Cardiac muscle cell (in vitro differentiated cells and primary cell): ENCODE measurements around the gene SRD5A1. TPM values are rescaled to one million over a fixed set of nuclear protein-coding genes. Genes with fewer than 3 reads are reported as not detected.

ENCODE experiments used
- DNase-seq, 2 donors: peaks; one replicate each; pipeline versions ENCODE4 v3.0.0 to v3.0.0-alpha.2; 2010 to 2017; ENCODE audit warnings: low read depth in 1 of 2, low spot score in 1 of 2
- H3K27ac ChIP-seq: fragments of 200-600 bp; sonication (generic); 2 replicates; pipeline ENCODE4 v1.5.1; 2016
- H3K27me3 ChIP-seq: fragments of 200-600 bp; sonication (generic); 2 replicates; pipeline ENCODE4 v1.6.0; 2016; ENCODE audit warnings: control low read depth
- H3K36me3 ChIP-seq: fragments of 200-600 bp; sonication (generic); 2 replicates; pipeline ENCODE4 v1.5.1; 2016; ENCODE audit warnings: control low read depth
- H3K4me1 ChIP-seq: fragments of 200-600 bp; sonication (generic); 2 replicates; pipeline ENCODE4 v1.8.1; 2017; ENCODE audit warnings: low read depth, mild to moderate bottlenecking, mixed run types
- H3K4me3 ChIP-seq: fragments of 200-600 bp; sonication (generic); 2 replicates; pipeline ENCODE4 v1.5.1; 2016; ENCODE audit warnings: mild to moderate bottlenecking
- H3K9me3 ChIP-seq: fragments of 200-600 bp; sonication (generic); 2 replicates; pipeline ENCODE4 v1.5.1; 2017; ENCODE audit warnings: low read depth, mild to moderate bottlenecking, control low read depth
- CTCF ChIP-seq: IDR thresholded peaks from 2 replicates; pipeline ENCODE4 v1.5.1; 2012; ENCODE audit warnings: low read depth, mild to moderate bottlenecking, low read length
- polyA plus RNA-seq: library from polyadenylated mRNA; unstranded; fragments of >200 nt; fragmentation: Nextera tagmentation; extraction: Ambion mirVana; gene quantifications from 2 replicates; pipeline ENCODE4 v1.2.1, GENCODE V29; 2016
- total RNA-seq: library from RNA; depleted of rRNA; stranded (reverse); fragments of >200 nt; gene quantifications from 2 replicates; pipeline ENCODE4 v1.2.3, GENCODE V29; 2016

The SRD5A1 gene
- total and polyA plus RNA-seq, 2 experiments from 2014 or later: 20.1 to 29.9 TPM

DNA sequence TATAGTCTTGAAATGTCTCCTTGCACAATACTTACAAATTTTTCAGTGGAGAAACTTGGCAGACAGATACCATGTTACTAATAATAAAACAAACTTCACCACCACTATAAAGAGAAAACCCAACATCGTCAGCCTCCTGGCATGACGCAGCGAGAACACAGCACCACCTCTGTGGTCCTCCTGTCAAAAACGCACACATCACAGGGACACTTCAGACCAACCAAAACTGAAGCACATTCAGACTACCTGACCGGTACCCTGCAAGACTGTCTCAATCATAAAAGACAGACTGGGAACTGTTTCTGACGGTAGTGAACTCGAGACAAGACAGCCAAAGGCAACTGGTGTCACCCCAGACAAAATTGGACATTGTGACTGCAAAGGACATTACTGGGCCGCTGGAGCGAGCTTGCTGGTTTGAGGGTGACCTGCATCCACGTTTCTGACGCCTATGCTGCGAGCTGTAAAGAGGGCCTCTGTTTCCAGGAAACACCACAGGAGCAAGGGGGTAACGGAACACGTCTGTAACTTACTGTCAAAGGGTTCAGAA, 34.8 kb upstream of the SRD5A1 start:
- TF ChIP-seq CTCF: no peak
- no peaks in the 10 kb centered on the region for H3K4me1 ChIP-seq
- no peak overlapping the region for H3K4me3 ChIP-seq
- H3K27ac ChIP-seq: no peak overlapping the region
- H3K27me3 ChIP-seq: no peaks in the 10 kb centered on the region
- peaks cover 35% of the 10 kb centered on the region for H3K36me3 ChIP-seq
- DNase-seq: peak in 1 of 2 donors; percentile 61
- H3K9me3 ChIP-seq: no peaks in the 10 kb centered on the region

DNA sequence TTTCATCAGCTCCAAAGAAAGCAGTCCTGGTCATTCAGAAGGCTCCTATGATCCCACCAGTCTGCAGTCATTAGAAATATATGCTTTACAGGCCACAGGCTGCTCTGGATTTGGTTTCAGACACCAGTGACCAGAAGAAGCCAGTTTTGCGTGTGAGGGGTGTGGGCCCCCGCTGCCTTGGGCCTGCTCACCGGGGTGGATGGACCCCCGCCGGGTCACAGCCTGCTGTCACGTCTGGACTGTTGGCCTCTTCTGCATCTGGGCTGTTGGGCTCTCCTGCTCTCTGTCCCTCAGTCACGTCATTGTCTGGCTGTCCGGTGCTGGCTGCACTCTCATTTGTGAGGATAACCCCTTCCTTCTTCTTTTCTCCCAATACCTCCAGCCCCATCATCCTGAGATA, 33.5 kb upstream of the SRD5A1 start:
- no peak for TF ChIP-seq CTCF
- H3K4me3 ChIP-seq: no peak overlapping the region
- no peaks in the 10 kb centered on the region for H3K27me3 ChIP-seq
- H3K4me1 ChIP-seq: no peaks in the 10 kb centered on the region
- H3K27ac ChIP-seq: no peak overlapping the region
- peaks cover 39% of the 10 kb centered on the region for H3K36me3 ChIP-seq
- DNase-seq: no peak
- no peaks in the 10 kb centered on the region for H3K9me3 ChIP-seq

DNA sequence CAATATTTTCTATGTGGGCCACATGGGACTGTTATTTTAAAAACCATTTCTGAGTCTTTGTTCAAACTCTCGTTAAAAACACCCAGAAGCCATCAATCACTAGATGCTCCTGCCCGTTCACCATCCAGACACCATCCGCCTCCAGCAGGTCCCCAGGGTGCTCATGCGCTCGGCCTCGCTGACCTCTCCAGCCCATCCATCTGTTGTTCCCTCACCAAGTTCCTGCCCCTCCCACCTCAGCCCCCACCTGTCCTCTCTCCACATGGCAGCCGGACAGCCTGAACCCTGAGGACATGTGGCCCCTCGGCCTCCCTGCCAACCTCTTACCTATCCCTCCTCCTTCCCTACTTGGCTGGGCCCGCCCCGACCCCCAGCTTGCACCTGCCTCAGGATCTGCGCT, 32.0 kb upstream of the SRD5A1 start:
- no peak for DNase-seq
- no peaks in the 10 kb centered on the region for H3K27me3 ChIP-seq
- H3K36me3 ChIP-seq: peaks cover 43% of the 10 kb centered on the region
- no peak overlapping the region for H3K4me3 ChIP-seq
- no peak overlapping the region for H3K27ac ChIP-seq
- H3K9me3 ChIP-seq: no peaks in the 10 kb centered on the region
- no peak for TF ChIP-seq CTCF
- no peaks in the 10 kb centered on the region for H3K4me1 ChIP-seq

- no peak for DNase-seq
- TF ChIP-seq CTCF: no peak
- Histone ChIP-seq H3K9me3 (no peaks in the 10 kb centered on the region), H3K4me1 (no peaks in the 10 kb centered on the region), H3K36me3 (peaks cover 45% of the 10 kb centered on the region), H3K4me3 (no peak overlapping the region), H3K27me3 (no peaks in the 10 kb centered on the region), H3K27ac (no peak overlapping the region)
Measured at GRCh38 chr5:6601816-6602215, 31.4 kb upstream of the SRD5A1 start.

DNA sequence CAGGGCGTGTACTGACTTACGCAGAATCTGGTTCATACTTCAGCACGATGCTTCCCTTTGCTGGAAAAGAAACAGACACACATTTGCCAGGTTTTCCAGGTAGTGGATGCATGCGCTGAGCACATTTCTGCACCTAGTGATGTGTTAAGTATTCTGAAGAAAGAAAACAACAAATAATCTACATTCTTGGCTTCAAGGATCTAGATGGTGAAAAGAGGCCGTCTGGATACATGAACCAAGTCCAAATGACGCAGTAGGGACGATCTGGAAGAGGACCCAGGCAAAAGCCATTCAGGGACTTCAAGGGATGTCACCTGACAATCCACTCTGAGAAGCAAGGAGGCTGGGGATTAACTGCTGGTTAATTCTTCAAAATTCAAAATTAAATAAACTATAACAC, 30.8 kb upstream of the SRD5A1 start:
- no peak overlapping the region for H3K27ac ChIP-seq
- H3K4me3 ChIP-seq: no peak overlapping the region
- H3K27me3 ChIP-seq: no peaks in the 10 kb centered on the region
- H3K4me1 ChIP-seq: no peaks in the 10 kb centered on the region
- no peak for TF ChIP-seq CTCF
- peaks cover 52% of the 10 kb centered on the region for H3K36me3 ChIP-seq
- DNase-seq: no peak
- H3K9me3 ChIP-seq: no peaks in the 10 kb centered on the region

DNA sequence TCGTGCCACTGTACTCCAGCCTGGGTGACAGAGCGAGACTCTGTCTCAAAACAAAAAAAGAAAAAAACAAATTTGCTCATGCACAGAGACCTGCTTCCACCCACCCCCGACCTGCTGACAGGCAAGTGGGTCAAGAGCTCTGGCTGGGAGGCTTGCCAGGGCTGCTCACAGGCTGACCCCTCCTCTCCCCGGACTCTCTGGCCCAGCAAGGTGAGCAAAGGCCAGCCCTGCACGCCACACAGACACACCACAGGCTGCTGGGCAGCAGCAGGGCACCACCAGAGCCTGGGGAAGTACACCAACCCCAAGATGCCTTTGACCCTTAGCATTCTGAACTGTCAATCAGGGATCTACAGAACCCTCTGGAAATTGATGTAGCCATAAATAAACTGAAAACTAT, 29.6 kb upstream of the SRD5A1 start:
- Histone ChIP-seq H3K4me1 (no peaks in the 10 kb centered on the region), H3K36me3 (peaks cover 62% of the 10 kb centered on the region), H3K27ac (no peak overlapping the region), H3K9me3 (no peaks in the 10 kb centered on the region), H3K4me3 (no peak overlapping the region), H3K27me3 (no peaks in the 10 kb centered on the region)
- DNase-seq: peak in 1 of 2 donors; percentile 23
- no peak for TF ChIP-seq CTCF
